ENCODE measurements around the gene PHF3.

Gene PHF3

DNA sequence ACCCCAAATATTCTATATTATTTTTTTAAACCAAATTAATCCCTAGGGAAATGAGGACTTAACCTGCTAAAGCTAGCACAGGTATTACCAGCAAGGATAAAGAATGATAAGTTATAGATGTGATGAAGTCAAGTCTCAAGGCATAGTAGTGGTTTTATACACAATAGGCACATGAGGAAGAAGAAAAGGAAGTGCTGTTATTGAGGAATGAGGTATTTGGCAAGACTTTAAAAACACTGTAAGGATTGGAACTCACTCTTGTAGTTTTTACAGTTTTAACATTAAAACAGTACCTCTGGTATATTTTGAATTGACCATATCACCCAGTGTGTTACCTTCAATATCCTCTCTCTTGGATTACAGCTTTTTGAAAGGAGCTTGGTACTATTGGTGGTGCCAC lies 54.6 kb downstream of the PHF3 start:
- DNase-seq (ENCODE audit: low read depth) = no peak
- TF ChIP-seq, protein P1, sequence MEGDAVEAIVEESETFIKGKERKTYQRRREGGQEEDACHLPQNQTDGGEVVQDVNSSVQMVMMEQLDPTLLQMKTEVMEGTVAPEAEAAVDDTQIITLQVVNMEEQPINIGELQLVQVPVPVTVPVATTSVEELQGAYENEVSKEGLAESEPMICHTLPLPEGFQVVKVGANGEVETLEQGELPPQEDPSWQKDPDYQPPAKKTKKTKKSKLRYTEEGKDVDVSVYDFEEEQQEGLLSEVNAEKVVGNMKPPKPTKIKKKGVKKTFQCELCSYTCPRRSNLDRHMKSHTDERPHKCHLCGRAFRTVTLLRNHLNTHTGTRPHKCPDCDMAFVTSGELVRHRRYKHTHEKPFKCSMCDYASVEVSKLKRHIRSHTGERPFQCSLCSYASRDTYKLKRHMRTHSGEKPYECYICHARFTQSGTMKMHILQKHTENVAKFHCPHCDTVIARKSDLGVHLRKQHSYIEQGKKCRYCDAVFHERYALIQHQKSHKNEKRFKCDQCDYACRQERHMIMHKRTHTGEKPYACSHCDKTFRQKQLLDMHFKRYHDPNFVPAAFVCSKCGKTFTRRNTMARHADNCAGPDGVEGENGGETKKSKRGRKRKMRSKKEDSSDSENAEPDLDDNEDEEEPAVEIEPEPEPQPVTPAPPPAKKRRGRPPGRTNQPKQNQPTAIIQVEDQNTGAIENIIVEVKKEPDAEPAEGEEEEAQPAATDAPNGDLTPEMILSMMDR (IDR thresholded peaks at IDR 0.05; ENCODE audit: low read depth, low read length, missing control alignments) = no peak
- no peak overlapping the region for H3K4me3 ChIP-seq (ENCODE audit: low read depth, low read length)

DNA sequence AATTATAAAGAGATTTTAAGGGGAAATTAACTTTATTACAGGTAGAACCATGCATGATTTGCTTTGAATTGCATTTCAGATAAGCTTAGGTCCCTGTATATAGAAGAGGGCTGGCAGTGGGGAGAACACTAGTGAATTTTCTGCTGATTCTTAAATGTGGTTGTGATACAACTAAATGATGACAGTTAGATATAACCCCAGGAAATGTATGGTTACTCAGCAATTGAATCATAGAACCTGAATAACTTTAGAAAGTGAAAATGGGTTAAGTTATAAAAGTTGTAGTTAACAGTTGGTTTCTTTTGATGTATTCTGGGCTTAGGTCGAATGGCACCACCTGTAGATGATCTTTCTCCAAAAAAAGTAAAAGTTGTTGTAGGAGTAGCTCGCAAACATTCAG lies 70.1 kb downstream of the PHF3 start:
- no peak for DNase-seq (ENCODE audit: low read depth)

DNA sequence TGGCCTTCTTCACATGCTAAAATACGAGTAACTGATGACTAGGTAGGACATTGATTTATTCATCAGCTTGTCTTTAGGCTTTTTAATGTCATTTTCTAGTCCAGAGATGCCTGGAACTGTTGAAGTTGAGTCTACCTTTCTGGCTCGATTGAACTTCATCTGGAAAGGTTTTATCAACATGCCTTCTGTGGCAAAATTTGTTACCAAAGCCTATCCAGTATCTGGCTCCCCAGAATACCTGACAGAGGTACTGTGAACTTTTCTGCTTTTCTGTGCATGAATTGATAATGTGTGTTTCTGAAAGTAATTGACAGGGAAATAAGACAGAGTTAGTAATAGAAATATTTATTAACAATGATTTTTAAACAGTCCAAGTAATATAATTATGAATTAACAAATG lies 71.0 kb downstream of the PHF3 start:
- DNase-seq (ENCODE audit: low read depth) = no peak
- TF ChIP-seq, protein P1 (IDR thresholded peaks at IDR 0.05; ENCODE audit: low read depth, low read length, missing control alignments) = no peak

More for the DNA sequence above, 70.1 kb downstream of the PHF3 start:
- no peak overlapping the region for H3K4me3 ChIP-seq (ENCODE audit: low read depth, low read length)
- TF ChIP-seq, protein P1 (IDR thresholded peaks at IDR 0.05; ENCODE audit: low read depth, low read length, missing control alignments) = no peak

DNA sequence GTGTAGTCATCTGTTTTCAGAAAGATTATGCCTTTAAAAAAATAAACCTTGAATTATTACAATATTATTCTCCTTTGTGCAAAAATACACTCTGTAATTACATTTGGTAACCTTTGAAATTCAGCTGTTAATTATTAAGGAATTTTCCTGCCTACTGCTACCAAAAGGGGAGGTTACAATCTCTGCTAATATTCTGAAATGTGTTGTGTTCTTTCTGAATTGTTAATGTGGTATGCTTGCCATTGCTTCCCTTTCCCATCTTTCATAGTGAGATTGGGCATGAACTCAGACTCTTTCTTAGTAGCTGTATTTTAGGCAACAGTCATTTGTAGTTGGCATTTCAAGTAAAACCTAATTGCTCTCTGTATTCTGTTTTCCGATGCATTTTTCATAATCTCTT lies 73.0 kb downstream of the PHF3 start:
- H3K4me3 ChIP-seq (ENCODE audit: low read depth, low read length) = no peak overlapping the region
- DNase-seq (ENCODE audit: low read depth) = no peak
- TF ChIP-seq, protein P1 (IDR thresholded peaks at IDR 0.05; ENCODE audit: low read depth, low read length, missing control alignments) = no peak

More for the DNA sequence above, 71.0 kb downstream of the PHF3 start:
- no peak overlapping the region for H3K4me3 ChIP-seq (ENCODE audit: low read depth, low read length)

DNA sequence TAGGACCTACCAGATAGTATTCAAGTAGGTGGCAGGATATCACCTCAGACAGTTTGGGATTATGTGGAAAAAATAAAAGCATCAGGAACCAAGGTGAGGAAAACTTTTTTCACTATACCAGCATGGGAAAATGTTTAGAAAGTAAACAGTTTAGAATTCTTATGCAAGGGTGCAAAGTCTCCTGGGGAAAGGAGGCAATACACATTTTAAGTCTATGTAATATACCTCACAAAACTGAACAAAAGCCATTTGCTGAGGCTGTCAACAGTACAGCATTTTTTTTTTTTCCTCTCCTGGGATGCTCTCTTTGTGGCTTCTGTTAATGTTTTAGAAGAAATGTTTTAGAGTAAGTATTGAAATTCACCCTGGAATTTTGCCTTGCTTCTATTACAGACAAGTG lies 73.5 kb downstream of the PHF3 start:
- TF ChIP-seq, protein P1 (IDR thresholded peaks at IDR 0.05; ENCODE audit: low read depth, low read length, missing control alignments) = no peak
- H3K4me3 ChIP-seq (ENCODE audit: low read depth, low read length) = no peak overlapping the region
- no peak for DNase-seq (ENCODE audit: low read depth)

DNA sequence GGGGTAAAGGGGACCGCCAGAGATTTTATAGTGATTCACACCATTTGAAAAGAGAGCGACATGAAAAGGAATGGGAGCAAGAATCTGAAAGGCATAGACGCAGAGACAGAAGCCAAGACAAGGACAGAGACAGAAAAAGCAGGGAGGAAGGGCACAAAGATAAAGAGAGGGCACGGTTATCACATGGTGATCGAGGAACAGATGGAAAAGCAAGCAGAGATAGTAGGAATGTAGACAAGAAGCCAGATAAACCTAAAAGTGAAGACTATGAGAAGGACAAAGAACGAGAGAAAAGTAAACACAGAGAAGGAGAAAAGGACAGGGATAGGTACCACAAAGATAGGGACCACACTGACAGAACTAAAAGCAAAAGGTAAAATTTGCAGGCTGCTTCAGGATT lies 77.7 kb downstream of the PHF3 start:
- TF ChIP-seq, protein P1 (IDR thresholded peaks at IDR 0.05; ENCODE audit: low read depth, low read length, missing control alignments) = no peak
- H3K4me3 ChIP-seq (ENCODE audit: low read depth, low read length) = no peak overlapping the region
- DNase-seq (ENCODE audit: low read depth) = no peak

DNA sequence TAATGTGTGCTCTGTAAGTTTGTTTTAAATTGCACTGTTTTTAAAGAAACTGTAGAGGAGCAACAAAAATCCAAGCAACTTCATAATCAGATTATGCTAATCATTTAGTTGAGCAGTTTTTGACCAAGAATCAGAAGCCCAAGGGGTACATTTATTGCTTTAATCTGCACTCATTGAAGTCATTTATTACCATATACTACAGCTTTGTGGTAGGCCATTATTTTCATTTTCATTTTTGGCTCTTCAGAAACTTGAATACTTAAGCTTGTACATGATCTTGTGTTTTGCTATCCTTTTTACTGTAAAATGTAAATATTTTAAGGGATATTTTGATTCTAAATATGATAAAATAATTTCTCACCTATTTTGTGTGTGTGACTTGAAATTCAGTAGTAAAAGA lies 78.5 kb downstream of the PHF3 start:
- TF ChIP-seq, protein P1 (IDR thresholded peaks at IDR 0.05; ENCODE audit: low read depth, low read length, missing control alignments) = no peak
- no peak for DNase-seq (ENCODE audit: low read depth)
- H3K4me3 ChIP-seq (ENCODE audit: low read depth, low read length) = no peak overlapping the region
